Mammary epithelial cell (primary cell): ENCODE data around the gene MIOX.

ENCODE experiments used
- CTCF ChIP-seq, 2 donors: IDR thresholded peaks in 1 of 2; conservative IDR thresholded peaks in 1 of 2; 2 replicates each; pipeline ENCODE4 v1.5.1; 2011 to 2012; ENCODE audit warnings: inconsistent platforms in 2 of 2, low read length in 2 of 2, mild to moderate bottlenecking in 2 of 2, control low read depth in 1 of 2, low read depth in 1 of 2; ENCODE audit not compliant: insufficient read depth in 1 of 2; ENCODE audit errors: extremely low read depth in 1 of 2
- EZH2 ChIP-seq: IDR thresholded peaks from 2 replicates; pipeline ENCODE4 v1.6.1; 2012; ENCODE audit warnings: low read length, inconsistent platforms, borderline replicate concordance

GRCh38 chr22:50465066-50465930, 21.4 kb upstream of the MIOX start:
- TF ChIP-seq CTCF (conservative IDR thresholded peaks at IDR 0.05 in 1 of 2, IDR thresholded peaks at IDR 0.05 in 1 of 2; ENCODE audit: extremely low read depth in 1 of 2, insufficient read depth in 1 of 2, low read depth in 1 of 2, low read length in 2 of 2): no peak
- no peak for TF ChIP-seq EZH2
